ENCODE data around the gene TMEM134. TPM values are rescaled to one million over a fixed set of nuclear protein-coding genes. Genes with fewer than 3 reads are reported as not detected.

The TMEM134 gene
- polyA plus RNA-seq, 2 of the 4 experiments (the other 2 are of a cell fraction), result 18.8 to 20.6 TPM

DNA sequence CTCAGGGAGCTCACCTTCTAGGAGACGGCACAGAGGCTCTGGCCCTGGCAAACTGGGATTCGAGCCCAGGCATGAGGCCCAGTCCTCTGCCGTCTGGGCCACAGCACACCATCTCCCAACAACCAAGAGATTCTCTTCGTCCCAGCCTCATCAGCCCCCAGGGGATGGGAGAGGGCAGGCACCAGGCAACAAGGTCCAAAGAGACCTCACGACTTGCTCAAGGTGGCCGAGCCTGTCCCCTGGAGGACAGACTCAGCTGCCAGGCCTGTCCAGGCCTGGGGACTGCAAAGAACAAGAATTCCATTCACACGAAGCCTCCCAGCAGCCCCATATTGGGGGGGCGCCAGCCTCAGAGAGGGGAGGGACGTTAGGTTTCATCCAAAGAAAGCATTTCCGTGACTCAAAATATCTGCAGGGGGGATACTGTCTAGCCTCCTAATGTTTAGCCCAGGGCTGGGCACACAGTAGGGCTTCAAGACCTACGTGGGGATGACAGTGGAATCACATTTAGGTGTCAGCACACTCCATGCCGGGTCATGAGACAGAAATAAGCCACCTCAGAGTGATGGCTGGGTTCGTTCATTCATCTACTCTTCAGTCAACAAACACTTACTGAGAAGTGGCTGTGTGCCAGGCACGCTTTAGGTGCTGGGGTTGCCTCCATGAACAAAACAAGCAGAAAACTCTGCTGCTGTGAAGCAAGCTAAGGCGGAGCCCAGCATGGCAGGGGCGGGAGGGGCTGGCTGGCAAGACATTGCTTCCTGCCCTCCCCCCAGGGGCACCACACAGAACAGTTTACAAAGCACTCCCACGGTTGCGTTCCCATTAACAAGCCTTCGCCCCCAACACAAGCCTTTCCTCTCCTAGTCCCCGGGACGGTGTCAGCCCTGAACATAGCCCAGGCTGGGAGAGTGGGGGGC is 52.4 kb downstream of the TMEM134 start:
- peak overlapping the region in 1 of 2 experiments; percentile 84; a peak in 2 of 6 replicates for H3K27ac ChIP-seq
- ATAC-seq, result no peak; a peak in 2 of 6 replicates
- TF ChIP-seq ESRRA (IDR thresholded peaks at IDR 0.05; ENCODE audit: borderline replicate concordance, low read length), result no peak
- no peak for TF ChIP-seq NFE2L2 (conservative IDR thresholded peaks at IDR 0.05; ENCODE audit: low read length)
- TF ChIP-seq KDM5A (IDR thresholded peaks at IDR 0.05), result no peak
- TF ChIP-seq TP53 (CRISPR knock-in tag; IDR thresholded peaks at IDR 0.05), result no peak
- TF ChIP-seq HOXB5 (CRISPR knock-in tag; IDR thresholded peaks at IDR 0.05), result no peak
- TF ChIP-seq, protein P1, sequence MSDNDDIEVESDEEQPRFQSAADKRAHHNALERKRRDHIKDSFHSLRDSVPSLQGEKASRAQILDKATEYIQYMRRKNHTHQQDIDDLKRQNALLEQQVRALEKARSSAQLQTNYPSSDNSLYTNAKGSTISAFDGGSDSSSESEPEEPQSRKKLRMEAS (IDR thresholded peaks at IDR 0.05), result no peak
- TF ChIP-seq, protein P2, sequence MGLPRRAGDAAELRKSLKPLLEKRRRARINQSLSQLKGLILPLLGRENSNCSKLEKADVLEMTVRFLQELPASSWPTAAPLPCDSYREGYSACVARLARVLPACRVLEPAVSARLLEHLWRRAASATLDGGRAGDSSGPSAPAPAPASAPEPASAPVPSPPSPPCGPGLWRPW (IDR thresholded peaks at IDR 0.05), result no peak
- no peak for TF ChIP-seq USF2 (IDR thresholded peaks at IDR 0.05)
- no peak for TF ChIP-seq RAD21 (conservative IDR thresholded peaks at IDR 0.05 in 1 of 2, IDR thresholded peaks at IDR 0.05 in 1 of 2)
- TF ChIP-seq HEYL (CRISPR knock-in tag; IDR thresholded peaks at IDR 0.05), result no peak
- TF ChIP-seq JUN (IDR thresholded peaks at IDR 0.05), result no peak
- TF ChIP-seq MAFK (IDR thresholded peaks at IDR 0.05; ENCODE audit: partially characterized antibody), result no peak
- no peak for TF ChIP-seq MYC (IDR thresholded peaks at IDR 0.05; ENCODE audit: borderline replicate concordance, low read length)
- peak in 1 of 2 experiments; percentile 78 for DNase-seq (ENCODE audit: low read depth in 1 of 2, low spot score in 1 of 2)
- H3K4me2 ChIP-seq, result peak overlapping the region; percentile 91
- CTCF ChIA-PET, result interaction anchor here (0.9 to 1.4 kb wide), 5 partner anchors 11 to 65 kb away, joined by 3 to 4 read pairs (median 3); partner anchors contain the start of gene PPP1CA
- H3K4me3 ChIP-seq, result no peak overlapping the region
- FAIRE-seq, result no peak
- H3K4me1 ChIP-seq, result peaks cover 39% of the 10 kb centered on the region
- WGBS (ENCODE audit: missing lambda C conversion rate), result 53% methylated on average over 21 of the region's 21 CpGs
- H3K9me3 ChIP-seq, result no peaks in the 10 kb centered on the region
- POLR2A ChIA-PET, result no interaction called here

DNA sequence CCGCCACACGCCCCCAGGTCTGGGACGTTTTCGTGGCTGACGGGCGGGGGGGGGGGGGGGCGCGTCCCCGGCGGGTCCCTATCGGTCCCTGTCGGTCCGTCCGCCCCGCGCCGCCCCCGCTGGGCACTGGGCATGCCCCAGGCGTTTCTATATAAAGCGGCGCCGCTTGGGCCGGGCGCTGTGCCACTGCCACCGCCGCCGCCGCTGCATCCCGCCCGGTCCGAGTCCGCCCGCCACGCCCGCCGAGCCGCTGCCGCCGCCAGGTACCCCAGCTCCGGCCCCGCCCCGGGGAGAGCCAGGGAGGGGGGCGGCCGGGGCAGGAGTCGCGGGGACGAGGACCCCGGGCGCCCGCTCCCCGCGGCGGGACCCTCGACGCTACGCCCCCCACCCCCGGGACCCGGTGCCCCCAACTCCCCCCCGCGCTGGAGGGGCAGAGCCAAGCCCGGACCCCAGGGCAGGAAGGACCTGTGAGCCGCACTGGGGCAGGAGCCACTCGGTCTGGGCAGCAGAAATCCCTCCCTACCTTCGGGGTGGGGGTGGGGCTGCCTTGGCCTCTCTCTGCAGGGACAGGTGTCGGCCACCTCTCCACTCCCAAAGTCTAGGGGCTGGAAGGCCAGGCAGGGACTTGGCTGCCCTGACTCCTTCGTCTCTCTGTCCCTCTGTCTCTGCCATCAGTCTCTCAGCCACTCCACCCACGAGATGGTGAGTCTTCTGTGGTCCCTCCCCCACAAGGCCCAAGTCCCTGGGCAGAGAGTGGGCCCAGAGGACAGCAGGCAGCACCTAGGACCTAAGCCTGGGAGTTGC is 53.3 kb downstream of the TMEM134 start, which contains the start of gene CARNS1:
TSS of gene CARNS1 (plus strand) at position 178 of the 804 bp plus-strand sequence. CDS start at position 700, 522 bp downstream.
- ChIA-PET POLR2A (no interaction called here), CTCF (interaction anchor here (1.0 to 4.0 kb wide), 3 partner anchors 13 to 33 kb away, joined by 3 to 36 read pairs (median 4); partner anchors contain the start of genes PPP1CA and TBC1D10C)
- no peaks in the 10 kb centered on the region for H3K9me3 ChIP-seq
- no peak for TF ChIP-seq CEBPB (IDR thresholded peaks at IDR 0.05)
- no peak for TF ChIP-seq NFE2L2 (conservative IDR thresholded peaks at IDR 0.05; ENCODE audit: low read length)
- no peak for TF ChIP-seq ZFP36 (IDR thresholded peaks at IDR 0.05; ENCODE audit: borderline replicate concordance, partially characterized antibody)
- TF ChIP-seq RARB (CRISPR knock-in tag; IDR thresholded peaks at IDR 0.05), result no peak
- no peak for TF ChIP-seq RNF2 (IDR thresholded peaks at IDR 0.05; ENCODE audit: borderline replicate concordance, low read depth)
- H3K27ac ChIP-seq, result peak within 1 kb of the TSS; percentile 46 to 84; a peak in 4 of 6 replicates
- FAIRE-seq, result no peak
- H3K4me2 ChIP-seq, result peak within 1 kb of the TSS; percentile 91
- H3K4me3 ChIP-seq, result peak within 1 kb of the TSS; percentile 36
- 64% methylated on average over 6 of the region's 67 CpGs for WGBS (ENCODE audit: missing lambda C conversion rate)
- H3K4me1 ChIP-seq, result peaks cover 35% of the 10 kb centered on the region
- no peak for ATAC-seq
- no peak for DNase-seq (ENCODE audit: low read depth in 1 of 2, low spot score in 1 of 2)

DNA sequence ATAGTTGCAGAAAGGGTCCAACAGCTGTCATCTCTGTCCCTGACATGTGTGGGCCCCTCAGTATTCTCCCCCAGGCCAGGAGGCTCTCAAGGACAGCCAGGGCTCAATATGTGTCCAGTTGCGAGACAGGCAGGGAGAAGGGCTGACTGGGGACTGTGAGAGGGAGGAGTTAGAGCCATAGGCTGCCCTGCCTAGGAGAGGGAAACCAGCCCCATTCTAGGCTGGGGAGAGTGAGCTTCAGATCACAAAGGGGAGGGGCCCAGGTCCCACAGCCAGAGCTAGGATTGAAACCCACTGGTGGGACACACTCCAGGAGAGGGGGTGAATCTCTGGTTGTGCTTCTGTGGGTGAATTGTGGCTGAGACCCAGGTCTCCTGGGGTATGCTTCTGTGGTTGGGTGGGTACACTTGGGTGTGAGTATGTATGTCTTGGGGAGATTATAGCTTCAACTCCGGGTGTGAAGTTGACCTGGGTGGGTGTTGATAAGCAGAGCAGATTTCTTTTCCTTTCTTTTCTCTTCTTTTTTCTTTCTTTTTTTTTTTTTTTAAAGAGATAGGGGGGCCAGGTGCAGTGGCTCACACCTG is 55.7 kb downstream of the TMEM134 start:
- Histone ChIP-seq H3K4me2 (no peak overlapping the region), H3K4me3 (no peak overlapping the region), H3K4me1 (peaks cover 28% of the 10 kb centered on the region), H3K9me3 (no peaks in the 10 kb centered on the region), H3K27ac (no peak overlapping the region)
- DNase-seq (ENCODE audit: low read depth in 1 of 2, low spot score in 1 of 2), result no peak
- peak in 1 of 2 experiments; percentile 8; a peak in 1 of 6 replicates for ATAC-seq
- ChIA-PET POLR2A (interaction anchor here (0.8 kb wide), 1 partner anchor 11 kb away, joined by 3 read pairs; the partner anchor contains the start of gene PPP1CA), CTCF (interaction anchor here (0.7 to 4.0 kb wide), 8 partner anchors 11 to 140 kb away, joined by 3 to 36 read pairs (median 5); partner anchors contain the start of genes PPP1CA and TBC1D10C)
- 76% methylated on average over 2 of the region's 2 CpGs for WGBS (ENCODE audit: missing lambda C conversion rate)
- no peak for FAIRE-seq
- no peak for TF ChIP-seq ATOH8 (CRISPR knock-in tag; IDR thresholded peaks at IDR 0.05; ENCODE audit: low read depth)
- TF ChIP-seq ZSCAN20 (CRISPR knock-in tag; IDR thresholded peaks at IDR 0.05), result no peak
- no peak for TF ChIP-seq ZNF302 (CRISPR knock-in tag; IDR thresholded peaks at IDR 0.05)
- TF ChIP-seq FOXS1 (CRISPR knock-in tag; IDR thresholded peaks at IDR 0.05), result no peak
- no peak for TF ChIP-seq CHD4 (IDR thresholded peaks at IDR 0.05; ENCODE audit: borderline replicate concordance)
- no peak for TF ChIP-seq NPAS2 (CRISPR knock-in tag; IDR thresholded peaks at IDR 0.05; ENCODE audit: borderline replicate concordance)
- no peak for TF ChIP-seq FOSL2 (IDR thresholded peaks at IDR 0.05)
- TF ChIP-seq FOSL2 (CRISPR knock-in tag; IDR thresholded peaks at IDR 0.05), result no peak
- TF ChIP-seq, protein P3, sequence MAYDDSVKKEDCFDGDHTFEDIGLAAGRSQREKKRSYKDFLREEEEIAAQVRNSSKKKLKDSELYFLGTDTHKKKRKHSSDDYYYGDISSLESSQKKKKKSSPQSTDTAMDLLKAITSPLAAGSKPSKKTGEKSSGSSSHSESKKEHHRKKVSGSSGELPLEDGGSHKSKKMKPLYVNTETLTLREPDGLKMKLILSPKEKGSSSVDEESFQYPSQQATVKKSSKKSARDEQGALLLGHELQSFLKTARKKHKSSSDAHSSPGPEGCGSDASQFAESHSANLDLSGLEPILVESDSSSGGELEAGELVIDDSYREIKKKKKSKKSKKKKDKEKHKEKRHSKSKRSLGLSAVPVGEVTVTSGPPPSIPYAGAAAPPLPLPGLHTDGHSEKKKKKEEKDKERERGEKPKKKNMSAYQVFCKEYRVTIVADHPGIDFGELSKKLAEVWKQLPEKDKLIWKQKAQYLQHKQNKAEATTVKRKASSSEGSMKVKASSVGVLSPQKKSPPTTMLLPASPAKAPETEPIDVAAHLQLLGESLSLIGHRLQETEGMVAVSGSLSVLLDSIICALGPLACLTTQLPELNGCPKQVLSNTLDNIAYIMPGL (CRISPR knock-in tag; IDR thresholded peaks at IDR 0.05; ENCODE audit: borderline replicate concordance), result no peak
- TF ChIP-seq EP300 (IDR thresholded peaks at IDR 0.05), result no peak

Data from A549 (cell line).